Esophagus muscularis mucosa (tissue), 4 donors: ENCODE measurements around the gene MON2. TPM values are rescaled to one million over a fixed set of nuclear protein-coding genes. Genes with fewer than 3 reads are reported as not detected.
"Not testable (repeated sequence)": the region's sequence is repeated elsewhere in the genome, so short reads cannot be mapped to it uniquely, and the experiment has no call there.

Source experiments
- DNase-seq: peaks from one replicate; pipeline ENCODE4 v3.0.0-alpha.2; 2017; ENCODE audit errors: extremely low spot score
- H3K27ac ChIP-seq, 4 donors: fragments of 200-600 bp; sonication (generic); replicated peaks in 1 of 4; 1 replicate in 3 of 4; 2 replicates in 1 of 4; pipeline ENCODE4 v1.5.1; 2016 to 2019; ENCODE audit warnings: mild to moderate bottlenecking in 1 of 4
- H3K27me3 ChIP-seq, 4 donors: fragments of 200-600 bp; sonication (generic); one replicate each; pipeline versions ENCODE4 v1.5.1 to v1.6.0; 2016 to 2019
- H3K36me3 ChIP-seq, 4 donors: fragments of 200-600 bp; sonication (generic); one replicate each; pipeline ENCODE4 v1.5.1; 2016 to 2019
- H3K4me1 ChIP-seq, 4 donors: fragments of 200-600 bp; sonication (generic); one replicate each; pipeline ENCODE4 v1.5.1; 2016 to 2019
- H3K4me3 ChIP-seq, 4 donors: fragments of 200-600 bp; sonication (generic); 1 replicate in 2 of 4; 2 replicates in 2 of 4; pipeline ENCODE4 v1.5.1; 2016 to 2019; ENCODE audit warnings: mild to moderate bottlenecking in 4 of 4, moderate library complexity in 1 of 4
- H3K9me3 ChIP-seq, 4 donors: fragments of 200-600 bp; sonication (generic); 1 replicate in 3 of 4; 2 replicates in 1 of 4; pipeline ENCODE4 v1.5.1; 2016 to 2019
- CTCF ChIP-seq, 3 experiments: fragments of 200-600 bp in 2 of 3; fragments of 450-650 bp in 1 of 3; sonication (generic) in 2 of 3; IDR thresholded peaks; one replicate each; pipeline ENCODE4 v1.5.1; 2017 to 2019; ENCODE audit warnings: antibody characterized with exemption in 3 of 3, mild to moderate bottlenecking in 2 of 3, moderate library complexity in 1 of 3
- EP300 ChIP-seq: sonication (generic); formaldehyde crosslinking; IDR thresholded peaks from one replicate; pipeline ENCODE4 v1.6.1; 2017; ENCODE audit warnings: antibody characterized with exemption
- POLR2A ChIP-seq: fragments of 450-650 bp; IDR thresholded peaks from one replicate; pipeline ENCODE4 v1.6.1; 2017; ENCODE audit warnings: antibody characterized with exemption, moderate library complexity, mild to moderate bottlenecking, low read depth
- POLR2AphosphoS5 ChIP-seq, 2 donors: sonication (generic); formaldehyde crosslinking; IDR thresholded peaks; one replicate each; pipeline ENCODE4 v1.6.1; 2017; ENCODE audit warnings: antibody characterized with exemption in 2 of 2
- WGBS: methylation state at CpG from one replicate; pipeline ENCODE4 v1.1.5; 2018; 5-methylcytosine and 5-hydroxymethylcytosine counted together
- intact Hi-C: fragments of 100-400 bp; cut with DNase I; formaldehyde crosslinking; loops from one replicate; pipeline ENCODE4 v1.15.1; 2023
- total RNA-seq, 4 donors: library from RNA; depleted of rRNA; stranded (reverse); fragments of >200 nt; gene quantifications; one replicate each; pipeline versions ENCODE4 v1.1.0 to v1.2.1, GENCODE V29; 2016

The MON2 gene
- total RNA-seq, 4 donors from 2014 or later: 21.5 to 47.3 (median 30.8) TPM

GRCh38 chr12:62458626-62459025, 8.0 kb upstream of the MON2 start:
- no peaks in the 10 kb centered on the region for H3K4me1 ChIP-seq
- intact Hi-C loops: no loop called here
- DNase-seq: no peak
- TF ChIP-seq POLR2A (no peak), EP300 (no peak), POLR2AphosphoS5 (IDR thresholded peaks at IDR 0.05) (no peak), CTCF (IDR thresholded peaks at IDR 0.05) (no peak)
- 84% methylated on average over 3 of the region's 3 CpGs for WGBS
- no peak overlapping the region for H3K27ac ChIP-seq
- no peak overlapping the region for H3K4me3 ChIP-seq
- no peaks in the 10 kb centered on the region for H3K27me3 ChIP-seq
- no peaks in the 10 kb centered on the region for H3K9me3 ChIP-seq
- H3K36me3 ChIP-seq: no peaks in the 10 kb centered on the region

- Histone ChIP-seq H3K27me3 (no peaks in the 10 kb centered on the region), H3K9me3 (no peaks in the 10 kb centered on the region), H3K36me3 (no peaks in the 10 kb centered on the region), H3K4me1 (no peaks in the 10 kb centered on the region), H3K27ac (no peak overlapping the region), H3K4me3 (no peak overlapping the region)
- intact Hi-C loops: loop anchor here (10.0 kb wide), 1 partner anchor 145 kb away; no protein-coding TSS in a partner anchor
- TF ChIP-seq POLR2A (no peak), CTCF (IDR thresholded peaks at IDR 0.05) (no peak), POLR2AphosphoS5 (IDR thresholded peaks at IDR 0.05) (no peak), EP300 (no peak)
- DNase-seq: no peak
Measured at GRCh38 chr12:62459976-62460375, 6.7 kb upstream of the MON2 start.

GRCh38 chr12:62461171-62461837, 5.3 kb upstream of the MON2 start:
- H3K4me3 ChIP-seq, H3K27ac ChIP-seq, H3K9me3 ChIP-seq, H3K4me1 ChIP-seq, DNase-seq, H3K36me3 ChIP-seq, H3K27me3 ChIP-seq: not testable (repeated sequence)
- 96% methylated on average over 16 of the region's 32 CpGs for WGBS
- intact Hi-C loops: loop anchor here (10.0 kb wide), 1 partner anchor 143 kb away; no protein-coding TSS in a partner anchor

GRCh38 chr12:62463252-62463651, 3.4 kb upstream of the MON2 start:
- not testable (repeated sequence) for H3K4me3 ChIP-seq

GRCh38 chr12:62466018-62466593, 520 bp upstream of the MON2 start:
- no peaks in the 10 kb centered on the region for H3K27me3 ChIP-seq
- H3K36me3 ChIP-seq: peaks cover 0 to 5% (median 0%) of the 10 kb centered on the region in 4 donors
- DNase-seq: no peak
- no peak for TF ChIP-seq POLR2AphosphoS5 (IDR thresholded peaks at IDR 0.05)
- no peak for TF ChIP-seq POLR2A
- TF ChIP-seq CTCF (IDR thresholded peaks at IDR 0.05): no peak
- no peak for TF ChIP-seq EP300
- H3K4me1 ChIP-seq: peaks cover 31 to 36% (median 34%) of the 10 kb centered on the region in 4 donors
- under 1% methylated on average over 16 of the region's 16 CpGs for WGBS
- peak overlapping the region; percentile 83 to 87 (median 84) for H3K4me3 ChIP-seq
- H3K9me3 ChIP-seq: no peaks in the 10 kb centered on the region
- intact Hi-C loops: loop anchor here (5.0 to 10.0 kb wide), 2 partner anchors 139 to 204 kb away; partner anchors contain the start of gene USP15
- peak overlapping the region; percentile 85 to 94 (median 92) for H3K27ac ChIP-seq

More at GRCh38 chr12:62463252-62463651, 3.4 kb upstream of the MON2 start:
- not testable (repeated sequence) for H3K9me3 ChIP-seq, H3K36me3 ChIP-seq, H3K27me3 ChIP-seq, DNase-seq, H3K27ac ChIP-seq
- peaks cover 9 to 16% (median 14%) of the 10 kb centered on the region in 4 donors for H3K4me1 ChIP-seq
- 82% methylated on average over 7 of the region's 7 CpGs for WGBS
- intact Hi-C loops: loop anchor here (10.0 kb wide), 1 partner anchor 142 kb away; no protein-coding TSS in a partner anchor
